Smooth muscle cell (in vitro differentiated cells): ENCODE measurements around the gene SPTLC2. TPM values are rescaled to one million over a fixed set of nuclear protein-coding genes. Genes with fewer than 3 reads are reported as not detected.
"Not testable (repeated sequence)": the region's sequence is repeated elsewhere in the genome, so short reads cannot be mapped to it uniquely, and the experiment has no call there.

Experiments
- DNase-seq: peaks from one replicate; lab custom pipeline; 2025; ENCODE audit not compliant: unreplicated experiment; lab: John Stamatoyannopoulos, UW
- H2AFZ ChIP-seq: fragments of 200-600 bp; sonication (generic); 2 replicates; pipeline ENCODE4 v1.6.0; 2016; ENCODE audit warnings: antibody characterized with exemption, low read depth, mild to moderate bottlenecking
- H3F3A ChIP-seq: fragments of 200-600 bp; sonication (generic); 2 replicates; pipeline ENCODE4 v1.6.0; 2017; ENCODE audit warnings: antibody characterized with exemption, low read depth
- H3K27ac ChIP-seq: fragments of 200-600 bp; sonication (generic); 2 replicates; pipeline ENCODE4 v1.5.1; 2016; ENCODE audit warnings: low read depth, mild to moderate bottlenecking
- H3K27me3 ChIP-seq: fragments of 200-600 bp; sonication (generic); 2 replicates; pipeline ENCODE4 v1.6.1; 2016; ENCODE audit warnings: low read depth, mild to moderate bottlenecking
- H3K36me3 ChIP-seq: fragments of 200-600 bp; sonication (generic); 2 replicates; pipeline ENCODE4 v1.5.1; 2016; ENCODE audit warnings: low read depth
- H3K4me1 ChIP-seq: fragments of 200-600 bp; sonication (generic); 2 replicates; pipeline ENCODE4 v1.5.1; 2016; ENCODE audit warnings: low read depth
- H3K4me2 ChIP-seq: fragments of 200-600 bp; sonication (generic); 2 replicates; pipeline ENCODE4 v1.6.0; 2016; ENCODE audit warnings: mild to moderate bottlenecking
- H3K4me3 ChIP-seq: fragments of 200-600 bp; sonication (generic); 2 replicates; pipeline ENCODE4 v1.5.1; 2016; ENCODE audit warnings: mild to moderate bottlenecking
- H3K79me2 ChIP-seq: fragments of 200-600 bp; sonication (generic); 2 replicates; pipeline ENCODE4 v1.6.0; 2016; ENCODE audit warnings: low read depth, mild to moderate bottlenecking
- H3K9ac ChIP-seq: fragments of 200-600 bp; sonication (generic); 2 replicates; pipeline ENCODE4 v1.6.0; 2016; ENCODE audit warnings: low read depth
- H3K9me3 ChIP-seq: fragments of 200-600 bp; sonication (generic); replicated peaks from 2 replicates; pipeline ENCODE4 v1.5.1; 2016; ENCODE audit warnings: low read depth
- H4K20me1 ChIP-seq: fragments of 200-600 bp; sonication (generic); 2 replicates; pipeline ENCODE4 v1.6.0; 2016; ENCODE audit warnings: low read depth
- WGBS: methylation state at CpG from one replicate; pipeline ENCODE4 v1.1.7; 2016; ENCODE audit warnings: low lambda C conversion rate; 5-methylcytosine and 5-hydroxymethylcytosine counted together
- polyA plus RNA-seq: library from polyadenylated mRNA; unstranded; fragments of >200 nt; fragmentation: Nextera tagmentation; extraction: Ambion mirVana; gene quantifications from 2 replicates; pipeline ENCODE4 v1.2.1, GENCODE V29; 2016
- total RNA-seq: library from RNA; depleted of rRNA; stranded (reverse); fragments of >200 nt; gene quantifications from 2 replicates; pipeline ENCODE4 v1.2.3, GENCODE V29; 2014
- TF ChIP-seq, protein P1 (sequence below): fragments of 200-600 bp; sonication (generic); IDR thresholded peaks from 2 replicates; pipeline ENCODE4 v1.5.1; 2017; ENCODE audit warnings: borderline replicate concordance, mild to moderate bottlenecking, antibody characterized with exemption; ENCODE audit not compliant: insufficient read depth, poor library complexity, severe bottlenecking

The SPTLC2 gene
- total and polyA plus RNA-seq, 2 experiments from 2014 or later: 23.4 to 24.8 TPM

DNA sequence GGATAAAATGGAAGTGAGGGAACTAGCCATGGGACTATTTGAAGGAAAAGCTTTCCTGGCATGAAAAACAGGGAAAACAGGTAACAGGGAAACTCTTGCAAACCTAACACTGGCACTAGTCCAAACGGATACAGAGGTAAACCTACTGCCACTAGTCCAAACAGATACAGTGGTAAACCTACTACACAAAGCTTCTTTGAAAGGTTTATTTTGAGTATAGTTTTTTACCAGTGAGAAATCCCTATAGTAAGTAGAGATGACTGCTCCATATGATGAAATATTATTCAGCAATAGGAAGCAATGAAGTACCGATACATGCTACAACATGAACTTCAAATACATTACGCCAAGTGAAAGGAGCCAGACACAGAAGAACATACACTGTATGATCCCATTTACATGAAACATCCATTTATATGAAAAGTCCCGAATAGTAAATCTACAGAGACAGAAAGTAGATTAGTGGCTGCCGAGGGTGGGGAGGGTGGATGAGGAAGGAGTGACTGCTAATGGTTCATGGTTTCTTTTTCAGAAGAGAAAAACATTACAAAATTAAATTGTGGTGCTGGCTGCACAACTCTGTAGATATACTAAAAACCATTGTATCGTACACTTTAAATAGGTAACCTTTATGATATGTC, 25.5 kb downstream of the SPTLC2 start:
- Histone ChIP-seq H3K27me3 (no peaks in the 10 kb centered on the region), H3K27ac (no peak overlapping the region), H3K4me1 (no peaks in the 10 kb centered on the region), H3F3A (peaks cover 5% of the 10 kb centered on the region), H3K36me3 (no peaks in the 10 kb centered on the region), H4K20me1 (peaks cover 87% of the 10 kb centered on the region), H3K9me3 (no peaks in the 10 kb centered on the region), H2AFZ (no peak overlapping the region), H3K4me3 (no peak overlapping the region), H3K4me2 (no peak overlapping the region), H3K9ac (no peak overlapping the region), H3K79me2 (peaks cover 94% of the 10 kb centered on the region)
- TF ChIP-seq, protein P1, sequence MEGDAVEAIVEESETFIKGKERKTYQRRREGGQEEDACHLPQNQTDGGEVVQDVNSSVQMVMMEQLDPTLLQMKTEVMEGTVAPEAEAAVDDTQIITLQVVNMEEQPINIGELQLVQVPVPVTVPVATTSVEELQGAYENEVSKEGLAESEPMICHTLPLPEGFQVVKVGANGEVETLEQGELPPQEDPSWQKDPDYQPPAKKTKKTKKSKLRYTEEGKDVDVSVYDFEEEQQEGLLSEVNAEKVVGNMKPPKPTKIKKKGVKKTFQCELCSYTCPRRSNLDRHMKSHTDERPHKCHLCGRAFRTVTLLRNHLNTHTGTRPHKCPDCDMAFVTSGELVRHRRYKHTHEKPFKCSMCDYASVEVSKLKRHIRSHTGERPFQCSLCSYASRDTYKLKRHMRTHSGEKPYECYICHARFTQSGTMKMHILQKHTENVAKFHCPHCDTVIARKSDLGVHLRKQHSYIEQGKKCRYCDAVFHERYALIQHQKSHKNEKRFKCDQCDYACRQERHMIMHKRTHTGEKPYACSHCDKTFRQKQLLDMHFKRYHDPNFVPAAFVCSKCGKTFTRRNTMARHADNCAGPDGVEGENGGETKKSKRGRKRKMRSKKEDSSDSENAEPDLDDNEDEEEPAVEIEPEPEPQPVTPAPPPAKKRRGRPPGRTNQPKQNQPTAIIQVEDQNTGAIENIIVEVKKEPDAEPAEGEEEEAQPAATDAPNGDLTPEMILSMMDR: no peak
- WGBS: 94% methylated on average over 6 of the region's 6 CpGs
- no peak for DNase-seq

DNA sequence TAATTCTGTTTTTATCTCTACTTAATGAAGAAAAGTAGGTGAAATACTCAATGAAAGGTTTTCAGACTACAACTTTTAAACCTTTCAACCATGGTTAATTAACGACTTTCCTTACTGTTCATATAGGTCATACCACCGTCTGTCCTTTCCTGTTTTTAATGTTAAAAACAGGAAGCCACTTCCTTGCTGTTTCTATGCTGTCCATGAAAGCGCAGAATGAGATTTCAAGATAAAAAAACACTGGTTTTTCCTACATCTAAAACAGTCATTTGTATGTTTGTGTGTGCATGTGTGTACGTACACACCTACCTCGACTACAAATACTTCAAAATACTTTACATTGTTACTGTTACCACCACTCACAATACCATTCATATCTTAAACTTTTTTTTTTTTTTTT, 27.3 kb downstream of the SPTLC2 start:
- peaks cover 5% of the 10 kb centered on the region for H3F3A ChIP-seq
- no peaks in the 10 kb centered on the region for H3K9me3 ChIP-seq
- H3K36me3 ChIP-seq: no peaks in the 10 kb centered on the region
- no peak overlapping the region for H2AFZ ChIP-seq
- H3K9ac ChIP-seq: no peak overlapping the region
- no peak overlapping the region for H3K4me2 ChIP-seq
- no peak overlapping the region for H3K27ac ChIP-seq
- H3K4me1 ChIP-seq: peaks cover 4% of the 10 kb centered on the region
- peaks cover 91% of the 10 kb centered on the region for H4K20me1 ChIP-seq
- DNase-seq: no peak
- TF ChIP-seq, protein P1: no peak
- H3K79me2 ChIP-seq: peaks cover 97% of the 10 kb centered on the region
- H3K27me3 ChIP-seq: no peaks in the 10 kb centered on the region
- H3K4me3 ChIP-seq: no peak overlapping the region
- 92% methylated on average over 5 of the region's 5 CpGs for WGBS

DNA sequence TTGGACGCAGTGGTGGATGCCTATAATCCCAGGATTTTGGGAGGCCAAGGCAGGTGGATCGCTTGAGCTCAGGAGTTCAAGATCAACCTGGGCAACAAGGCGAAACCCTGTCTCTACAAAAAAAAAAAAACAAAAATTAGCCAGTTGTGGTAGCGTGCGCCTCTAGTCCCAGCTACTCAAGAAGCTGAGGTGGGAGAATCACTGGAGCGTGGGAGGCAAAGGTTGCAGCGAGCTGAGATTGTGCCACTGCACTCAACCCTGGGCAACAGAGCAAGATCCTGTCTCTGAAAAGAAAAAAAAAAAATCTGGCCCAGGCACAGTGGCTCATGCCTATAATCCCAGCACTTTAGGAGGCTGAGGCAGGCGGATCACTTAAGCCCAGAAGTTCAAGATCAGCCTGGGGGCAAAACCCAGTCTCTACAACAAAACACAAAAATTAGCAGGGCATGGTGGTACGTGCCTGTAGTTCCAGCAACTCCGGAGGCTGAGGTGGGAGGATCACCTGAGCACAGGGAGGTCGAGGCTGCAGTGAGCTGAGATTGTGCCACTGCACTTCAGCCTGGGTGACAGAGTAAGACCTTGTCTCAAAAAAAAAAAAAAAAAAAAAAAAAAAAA, 27.9 kb downstream of the SPTLC2 start:
- DNase-seq, H3K9ac ChIP-seq, H3K4me1 ChIP-seq, H3K9me3 ChIP-seq, H3K4me2 ChIP-seq, H3K36me3 ChIP-seq, H3K4me3 ChIP-seq, H2AFZ ChIP-seq, H3F3A ChIP-seq, H3K27ac ChIP-seq, H3K27me3 ChIP-seq: not testable (repeated sequence)
- Histone ChIP-seq H4K20me1 (peaks cover 91% of the 10 kb centered on the region), H3K79me2 (peaks cover 97% of the 10 kb centered on the region)
- 98% methylated on average over 11 of the region's 11 CpGs for WGBS

DNA sequence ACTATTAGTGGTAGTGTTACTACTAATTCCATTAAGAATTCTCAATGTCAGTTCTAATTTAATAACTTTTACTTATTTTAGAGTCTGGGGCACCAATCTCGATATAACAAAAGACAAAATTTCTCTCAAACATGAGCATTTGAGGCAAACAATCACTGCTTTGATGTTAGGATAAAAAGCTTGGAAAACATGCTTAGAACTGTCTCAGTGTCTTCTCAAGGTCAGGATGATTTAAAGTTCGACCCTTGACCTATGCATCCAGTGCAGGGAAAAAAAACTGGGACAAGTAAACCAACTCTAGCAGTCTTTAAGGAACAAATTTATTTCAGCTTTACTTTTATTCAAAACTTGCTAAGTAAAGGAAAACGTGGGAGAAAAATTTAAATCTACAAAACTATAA, 31.1 kb downstream of the SPTLC2 start:
- WGBS: 96% methylated on average over 3 of the region's 3 CpGs
- Histone ChIP-seq H4K20me1 (peaks cover 90% of the 10 kb centered on the region), H2AFZ (no peak overlapping the region), H3F3A (peaks cover 5% of the 10 kb centered on the region), H3K4me3 (no peak overlapping the region), H3K9ac (no peak overlapping the region), H3K79me2 (peaks cover 86% of the 10 kb centered on the region), H3K27ac (no peak overlapping the region), H3K27me3 (no peaks in the 10 kb centered on the region), H3K4me1 (peaks cover 23% of the 10 kb centered on the region), H3K36me3 (no peaks in the 10 kb centered on the region), H3K9me3 (no peaks in the 10 kb centered on the region), H3K4me2 (no peak overlapping the region)
- TF ChIP-seq, protein P1: no peak
- no peak for DNase-seq
